Heart right ventricle (tissue), 16 donors: ENCODE data around the gene MEFV. TPM values are rescaled to one million over a fixed set of nuclear protein-coding genes. Genes with fewer than 3 reads are reported as not detected.

ENCODE experiments used
- ATAC-seq, 8 donors: fragments of 200-7000 bp; cut with Tn5 transposase; one replicate each; pipeline ENCODE4 v1.9.1; 2020; ENCODE audit warnings: mild to moderate bottlenecking in 8 of 8, moderate library complexity in 8 of 8, moderate number of reproducible peaks in 1 of 8
- DNase-seq, 2 donors: peaks; one replicate each; pipeline ENCODE4 v3.0.0-alpha.2; 2020
- H3K27ac ChIP-seq, 10 donors: fragments of 200-600 bp; sonication (generic) in 2 of 10; one replicate each; pipeline versions ENCODE4 v1.5.0 to v1.8.0; 2020 to 2022; ENCODE audit warnings: mild to moderate bottlenecking in 3 of 10
- H3K27me3 ChIP-seq, 7 donors: fragments of 200-600 bp; one replicate each; pipeline ENCODE4 v1.8.0; 2021 to 2022; ENCODE audit warnings: mild to moderate bottlenecking in 2 of 7
- H3K36me3 ChIP-seq, 9 donors: fragments of 200-600 bp; sonication (generic) in 1 of 9; one replicate each; pipeline versions ENCODE4 v1.5.0 to v1.8.0; 2020 to 2022; ENCODE audit warnings: mild to moderate bottlenecking in 2 of 9
- H3K4me1 ChIP-seq, 9 donors: fragments of 200-600 bp; sonication (generic) in 1 of 9; one replicate each; pipeline versions ENCODE4 v1.5.0 to v1.8.0; 2020 to 2022; ENCODE audit warnings: mild to moderate bottlenecking in 4 of 9
- H3K4me3 ChIP-seq, 10 donors: fragments of 200-600 bp; sonication (generic) in 2 of 10; one replicate each; pipeline versions ENCODE4 v1.5.0 to v1.8.0; 2020 to 2022; ENCODE audit warnings: mild to moderate bottlenecking in 7 of 10, moderate library complexity in 2 of 10
- H3K9me3 ChIP-seq, 11 donors: fragments of 200-600 bp in 10 of 11; sonication (generic) in 2 of 11; one replicate each; pipeline versions ENCODE4 v1.5.0 to v1.8.0; 2013 to 2022; ENCODE audit warnings: mild to moderate bottlenecking in 2 of 11, control low read depth in 1 of 11, moderate library complexity in 1 of 11
- WGBS, 2 donors: extraction: QIAGEN DNeasy Blood & Tissue Kit; methylation state at CpG; one replicate each; pipeline ENCODE4 v1.1.7; 2013; ENCODE audit warnings: inconsistent platforms in 1 of 2; 5-methylcytosine and 5-hydroxymethylcytosine counted together
- intact Hi-C, 10 donors: fragments of 100-400 bp; cut with DNase I; formaldehyde crosslinking; loops; one replicate each; pipeline versions ENCODE4 v1.11.1 to v1.14.2; 2022
- long read RNA-seq, 3 donors: library from polyadenylated mRNA; unstranded; transcript quantifications; one replicate each; pipeline ENCODE4 v2.0.0, GENCODE V29; 2020 to 2021
- polyA plus RNA-seq, 2 donors: library from polyadenylated mRNA; stranded (reverse); fragments of 200-250 nt; gene quantifications; one replicate each; pipeline ENCODE4 v1.2.3, GENCODE V29; 2013
- total RNA-seq, 10 donors: library from RNA; stranded (reverse); fragmentation: NEBNext Ultra II Directional in 3 of 10; extraction: Animal tissue kit (Norgen Biotek cat#: 25700) in 3 of 10; gene quantifications; one replicate each; pipeline versions ENCODE4 v1.2.1 to v1.2.4, GENCODE V29; 2021 to 2023
- TF ChIP-seq, protein P1 (sequence below), 9 donors: fragments of 200-600 bp; sonication (generic) in 2 of 9; IDR thresholded peaks; one replicate each; pipeline versions ENCODE4 v1.5.0 to v1.8.0; 2021 to 2022; ENCODE audit warnings: antibody characterized with exemption in 9 of 9, mild to moderate bottlenecking in 5 of 9, moderate library complexity in 1 of 9
- donor health status: Arrhythmogenic right ventricular cardiomyopathy.
- donor health status: ischemic (EF 13 %, LVEDD 7.1; RV severe dilation, severe dysfunction).
- donor health status: healthy with polysubstance abuse.
- donor health status: DM: no; HTN: yes; CAD: no.
- donor health status: DM: no; HTN: no; CAD: no.
- donor health status: ischemic (EF 25% LVEDD 6.9; RV normal size, moderate dysfunction).
- donor health status: ischemic (EF 25% LVEDD 5.7; RV mildly dilated, moderate dysfunction).
- donor health status: healthy.
- donor health status: DM: yes; HTN: yes; CAD: no.
- donor health status: Ischemic cardiomyopathy.
- donor health status: ischemic (EF 35%, LVEDD 5.7; RV mildly dilated, moderate dysfunction).
- donor health status: nonischemic (EF 11% LVEDD 7.7; RV severe dilation, severe dysfunction).
- donor health status: DM: yes; HTN: yes; CAD: no.
- donor health status: PGD.
- donor health status: ischemic (EF 29% LVEDD 5.4; RV normal size, mild dysfunction).
- donor health status: nonischemic (EF 23%, LVEDD 6.1; RV moderate dilation, normal function).

The MEFV gene, protein sequence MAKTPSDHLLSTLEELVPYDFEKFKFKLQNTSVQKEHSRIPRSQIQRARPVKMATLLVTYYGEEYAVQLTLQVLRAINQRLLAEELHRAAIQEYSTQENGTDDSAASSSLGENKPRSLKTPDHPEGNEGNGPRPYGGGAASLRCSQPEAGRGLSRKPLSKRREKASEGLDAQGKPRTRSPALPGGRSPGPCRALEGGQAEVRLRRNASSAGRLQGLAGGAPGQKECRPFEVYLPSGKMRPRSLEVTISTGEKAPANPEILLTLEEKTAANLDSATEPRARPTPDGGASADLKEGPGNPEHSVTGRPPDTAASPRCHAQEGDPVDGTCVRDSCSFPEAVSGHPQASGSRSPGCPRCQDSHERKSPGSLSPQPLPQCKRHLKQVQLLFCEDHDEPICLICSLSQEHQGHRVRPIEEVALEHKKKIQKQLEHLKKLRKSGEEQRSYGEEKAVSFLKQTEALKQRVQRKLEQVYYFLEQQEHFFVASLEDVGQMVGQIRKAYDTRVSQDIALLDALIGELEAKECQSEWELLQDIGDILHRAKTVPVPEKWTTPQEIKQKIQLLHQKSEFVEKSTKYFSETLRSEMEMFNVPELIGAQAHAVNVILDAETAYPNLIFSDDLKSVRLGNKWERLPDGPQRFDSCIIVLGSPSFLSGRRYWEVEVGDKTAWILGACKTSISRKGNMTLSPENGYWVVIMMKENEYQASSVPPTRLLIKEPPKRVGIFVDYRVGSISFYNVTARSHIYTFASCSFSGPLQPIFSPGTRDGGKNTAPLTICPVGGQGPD
- total RNA-seq (1 to 10 TPM in 2 of 10 donors, under 1 TPM in 8; 0.11 to 3.1 (median 0.53) TPM), polyA plus RNA-seq (under 1 TPM; 0.19 to 0.37 TPM)
- long read RNA-seq, donor 1, partial matches to known transcripts: 0 of 1 reads
- long read RNA-seq, donor 1, other reads (novel, unspliced or antisense): 1 of 1 reads
- long read RNA-seq, donor 2: 0 reads
- long read RNA-seq, donor 3: 0 reads

- 77 to 81% methylated on average over 14 of the region's 14 CpGs for WGBS, 2 donors
- H3K27me3 ChIP-seq: peaks cover 0 to 28% (median 0%) of the 10 kb centered on the region in 7 donors
- ATAC-seq (peak in 5 of 8 donors; percentile 18 to 61 (median 51)), DNase-seq (no peak)
- peaks cover 0 to 43% (median 0%) of the 10 kb centered on the region in 9 donors for H3K4me1 ChIP-seq
- peak within 1 kb of the TSS in 2 of 10 donors; percentile 12 to 52 for H3K4me3 ChIP-seq
- intact Hi-C loops: no loop called here
- TF ChIP-seq, protein P1, sequence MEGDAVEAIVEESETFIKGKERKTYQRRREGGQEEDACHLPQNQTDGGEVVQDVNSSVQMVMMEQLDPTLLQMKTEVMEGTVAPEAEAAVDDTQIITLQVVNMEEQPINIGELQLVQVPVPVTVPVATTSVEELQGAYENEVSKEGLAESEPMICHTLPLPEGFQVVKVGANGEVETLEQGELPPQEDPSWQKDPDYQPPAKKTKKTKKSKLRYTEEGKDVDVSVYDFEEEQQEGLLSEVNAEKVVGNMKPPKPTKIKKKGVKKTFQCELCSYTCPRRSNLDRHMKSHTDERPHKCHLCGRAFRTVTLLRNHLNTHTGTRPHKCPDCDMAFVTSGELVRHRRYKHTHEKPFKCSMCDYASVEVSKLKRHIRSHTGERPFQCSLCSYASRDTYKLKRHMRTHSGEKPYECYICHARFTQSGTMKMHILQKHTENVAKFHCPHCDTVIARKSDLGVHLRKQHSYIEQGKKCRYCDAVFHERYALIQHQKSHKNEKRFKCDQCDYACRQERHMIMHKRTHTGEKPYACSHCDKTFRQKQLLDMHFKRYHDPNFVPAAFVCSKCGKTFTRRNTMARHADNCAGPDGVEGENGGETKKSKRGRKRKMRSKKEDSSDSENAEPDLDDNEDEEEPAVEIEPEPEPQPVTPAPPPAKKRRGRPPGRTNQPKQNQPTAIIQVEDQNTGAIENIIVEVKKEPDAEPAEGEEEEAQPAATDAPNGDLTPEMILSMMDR (IDR thresholded peaks at IDR 0.05): no peak
- no peaks in the 10 kb centered on the region for H3K36me3 ChIP-seq
- H3K27ac ChIP-seq: peak within 1 kb of the TSS in 2 of 10 donors; percentile 58 to 89
- H3K9me3 ChIP-seq: no peaks in the 10 kb centered on the region
Observed at GRCh38 chr16:3256146-3256865, at the start of gene MEFV. Gene MEFV (minus strand): TSS chr16:3256633. CDS start chr16:3256587, 46 bp downstream.

DNA sequence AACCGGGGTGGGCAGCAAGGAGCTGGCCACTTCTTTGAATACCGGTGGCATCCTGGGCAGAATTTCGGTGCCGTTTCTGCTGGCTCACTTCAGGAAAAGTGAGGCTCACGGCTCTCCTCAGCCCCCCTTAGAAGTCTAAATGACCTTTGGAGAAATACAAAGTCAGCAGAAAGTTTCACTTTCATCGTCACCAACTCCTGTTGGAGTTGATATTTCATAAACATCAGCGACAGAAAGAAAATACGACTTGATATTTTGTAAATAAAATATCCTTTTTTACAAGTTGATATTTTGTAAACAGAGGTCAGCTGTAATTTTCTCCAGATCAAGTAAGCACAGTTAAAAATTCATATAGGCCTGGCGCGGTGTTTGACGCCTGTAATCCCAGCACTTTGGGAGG, 49.6 kb upstream of the MEFV start:
- Histone ChIP-seq H3K4me1 (peaks cover 0 to 27% (median 17%) of the 10 kb centered on the region in 9 donors), H3K4me3 (peak overlapping the region; percentile 49 to 89 (median 69)), H3K27ac (peak overlapping the region; percentile 82 to 98 (median 93)), H3K9me3 (peaks cover 0 to 91% (median 29%) of the 10 kb centered on the region in 11 donors), H3K36me3 (peaks cover 0 to 72% (median 35%) of the 10 kb centered on the region in 9 donors), H3K27me3 (no peaks in the 10 kb centered on the region)
- ATAC-seq (no peak), DNase-seq (no peak)
- intact Hi-C loops: loop anchor here in 5 of 10 donors (5.0 to 10.0 kb wide), 5 partner anchors 44 to 199 kb away; partner anchors contain the start of genes ZNF174 (in 3 of the 5), ZSCAN32 (in 3 of the 5) and CLUAP1 (in 2 of the 5)
- TF ChIP-seq, protein P1 (IDR thresholded peaks at IDR 0.05): no peak
- WGBS, 2 donors: 56 to 58% methylated on average over 11 of the region's 11 CpGs

- TF ChIP-seq, protein P1 (IDR thresholded peaks at IDR 0.05): peak in 4 of 9 donors; percentile 15 to 46 (median 34)
- Histone ChIP-seq H3K4me3 (peak within 1 kb of the TSS; percentile 49 to 89 (median 69)), H3K36me3 (peaks cover 0 to 74% (median 35%) of the 10 kb centered on the region in 9 donors), H3K27me3 (no peaks in the 10 kb centered on the region), H3K9me3 (peaks cover 0 to 91% (median 31%) of the 10 kb centered on the region in 11 donors), H3K4me1 (peaks cover 0 to 27% (median 17%) of the 10 kb centered on the region in 9 donors), H3K27ac (peak within 1 kb of the TSS; percentile 82 to 98 (median 93))
- ATAC-seq (peak; percentile 98 to 100 (median 99)), DNase-seq (peak; percentile 86 to 89)
- intact Hi-C loops: loop anchor here in 7 of 10 donors (1.0 to 10.0 kb wide), 10 partner anchors 22 to 199 kb away; partner anchors contain the start of genes ZNF174 (in 3 of the 7), ZSCAN32 (in 3 of the 7), CLUAP1 (in 2 of the 7) and ZNF263 (in 2 of the 7)
- 0 to 1% methylated on average over 101 to 103 of the region's 103 CpGs for WGBS, 2 donors
Observed at GRCh38 chr16:3305109-3306068, 49.0 kb upstream of the MEFV start, which contains the start of the genes TIGD7 and ZNF75A. Gene TIGD7 (minus strand): TSS chr16:3305430. CDS start chr16:3300614, 4,816 bp downstream. Gene ZNF75A (plus strand): TSS chr16:3305497. CDS start chr16:3308429, 2,932 bp downstream.
